Trophoblast cell (in vitro differentiated cells and primary cell): ENCODE results near the gene SLC45A2.
A peak's percentile ranks its signal among the peaks of the same experiment; 100 is the strongest.

Source experiments
- DNase-seq, 2 donors: peaks; one replicate each; pipeline ENCODE4 v3.0.0-alpha.2; 2016
- H2AFZ ChIP-seq: 2 replicates; pipeline ENCODE4 v1.6.1; 2013; ENCODE audit warnings: low read length, moderate library complexity, mild to moderate bottlenecking; ENCODE audit not compliant: insufficient read depth, poor library complexity
- H2AK5ac ChIP-seq: 2 replicates; pipeline ENCODE4 v1.6.1; 2013; ENCODE audit warnings: mild to moderate bottlenecking, low read length
- H2BK120ac ChIP-seq: 2 replicates; pipeline ENCODE4 v1.6.1; 2013; ENCODE audit warnings: low read length, mild to moderate bottlenecking, moderate library complexity; ENCODE audit not compliant: insufficient read depth, poor library complexity
- H2BK12ac ChIP-seq: 2 replicates; pipeline ENCODE4 v1.6.1; 2013; ENCODE audit warnings: mild to moderate bottlenecking, low read length, moderate library complexity
- H2BK5ac ChIP-seq: 2 replicates; pipeline ENCODE4 v1.6.1; 2013; ENCODE audit warnings: low read length, low read depth, moderate library complexity, mild to moderate bottlenecking; ENCODE audit not compliant: poor library complexity
- H3K14ac ChIP-seq: 2 replicates; pipeline ENCODE4 v1.6.1; 2013; ENCODE audit warnings: mild to moderate bottlenecking, low read length
- H3K18ac ChIP-seq: 2 replicates; pipeline ENCODE4 v1.6.1; 2013; ENCODE audit warnings: mild to moderate bottlenecking, low read length
- H3K23ac ChIP-seq: 2 replicates; pipeline ENCODE4 v1.6.1; 2013; ENCODE audit warnings: low read length
- H3K27ac ChIP-seq: 2 replicates; pipeline ENCODE4 v1.5.1; 2013; ENCODE audit warnings: low read depth, mild to moderate bottlenecking, inconsistent platforms, low read length, moderate library complexity
- H3K27me3 ChIP-seq: 2 replicates; pipeline ENCODE4 v1.6.1; 2013; ENCODE audit warnings: inconsistent platforms, mild to moderate bottlenecking, low read length, moderate library complexity; ENCODE audit not compliant: insufficient read depth
- H3K36me3 ChIP-seq, 2 experiments: 1 replicate in 1 of 2; 2 replicates in 1 of 2; pipeline ENCODE4 v1.6.1; 2013; ENCODE audit warnings: low read length in 2 of 2, mild to moderate bottlenecking in 2 of 2, moderate library complexity in 1 of 2; ENCODE audit not compliant: insufficient read depth in 2 of 2, control insufficient read depth in 1 of 2
- H3K4ac ChIP-seq: 2 replicates; pipeline ENCODE4 v1.6.1; 2013; ENCODE audit warnings: low read depth, mild to moderate bottlenecking, low read length, moderate library complexity
- H3K4me1 ChIP-seq, 2 experiments: 1 replicate in 1 of 2; 2 replicates in 1 of 2; pipeline ENCODE4 v1.6.1; 2013; ENCODE audit warnings: low read length in 2 of 2, mild to moderate bottlenecking in 2 of 2, moderate library complexity in 1 of 2; ENCODE audit not compliant: insufficient read depth in 2 of 2, control insufficient read depth in 1 of 2
- H3K4me2 ChIP-seq: 2 replicates; pipeline ENCODE4 v1.6.1; 2013; ENCODE audit warnings: inconsistent platforms, mild to moderate bottlenecking, low read length, moderate library complexity
- H3K4me3 ChIP-seq: 2 replicates; pipeline ENCODE4 v1.5.1; 2013; ENCODE audit warnings: mild to moderate bottlenecking, low read depth, low read length, inconsistent platforms
- H3K79me1 ChIP-seq: one replicate; pipeline ENCODE4 v1.6.1; 2013; ENCODE audit warnings: low read length
- H3K79me2 ChIP-seq: 2 replicates; pipeline ENCODE4 v1.6.1; 2013; ENCODE audit warnings: low read length, mild to moderate bottlenecking; ENCODE audit not compliant: control insufficient read depth, insufficient read depth, poor library complexity
- H3K9ac ChIP-seq: 2 replicates; pipeline ENCODE4 v1.6.1; 2013; ENCODE audit warnings: mild to moderate bottlenecking, low read length
- H3K9me3 ChIP-seq: 2 replicates; pipeline ENCODE4 v1.6.1; 2013; ENCODE audit warnings: low read depth, mild to moderate bottlenecking, control low read depth, inconsistent platforms, low read length; ENCODE audit not compliant: insufficient read depth
- H4K12ac ChIP-seq: 2 replicates; pipeline ENCODE4 v1.6.1; 2013; ENCODE audit warnings: low read depth, mild to moderate bottlenecking, low read length, moderate library complexity
- H4K8ac ChIP-seq: 2 replicates; pipeline ENCODE4 v1.6.1; 2013; ENCODE audit warnings: low read depth, mild to moderate bottlenecking, low read length, moderate library complexity
- H4K91ac ChIP-seq: one replicate; pipeline ENCODE4 v1.6.1; 2013; ENCODE audit warnings: low read depth, mild to moderate bottlenecking, low read length, moderate library complexity
- WGBS: extraction: QIAGEN DNeasy Blood & Tissue Kit; methylation state at CpG from one replicate; pipeline ENCODE4 v1.1.7; 2013; ENCODE audit warnings: missing lambda C conversion rate; ENCODE audit not compliant: insufficient read length, insufficient coverage; ENCODE audit errors: extremely low coverage; 5-methylcytosine and 5-hydroxymethylcytosine counted together

The SLC45A2 gene

GRCh38 chr5:34021334-34021733 is 36.8 kb upstream of the SLC45A2 start:
- no peak overlapping the region for H2AK5ac ChIP-seq
- H3K27ac ChIP-seq = no peak overlapping the region
- H3K4me2 ChIP-seq = no peak overlapping the region
- no peak overlapping the region for H4K12ac ChIP-seq
- H3K4me1 ChIP-seq = peaks cover 2 to 15% of the 10 kb centered on the region in 2 experiments
- no peaks in the 10 kb centered on the region for H3K27me3 ChIP-seq
- peaks cover 2% of the 10 kb centered on the region for H3K79me1 ChIP-seq
- H3K4ac ChIP-seq = no peak overlapping the region
- no peak overlapping the region for H2AFZ ChIP-seq
- no peak overlapping the region for H3K18ac ChIP-seq
- H3K9me3 ChIP-seq = no peaks in the 10 kb centered on the region
- no peaks in the 10 kb centered on the region for H3K36me3 ChIP-seq
- H3K23ac ChIP-seq = no peak overlapping the region
- no peak for DNase-seq
- no peak overlapping the region for H2BK5ac ChIP-seq
- no peak overlapping the region for H3K4me3 ChIP-seq
- H3K14ac ChIP-seq = no peak overlapping the region
- H4K91ac ChIP-seq = no peak overlapping the region
- H2BK12ac ChIP-seq = no peak overlapping the region
- H2BK120ac ChIP-seq = no peak overlapping the region
- H3K9ac ChIP-seq = no peak overlapping the region
- WGBS = no CpG with 5 or more reads among the region's 2 CpGs
- H3K79me2 ChIP-seq = no peaks in the 10 kb centered on the region
- no peak overlapping the region for H4K8ac ChIP-seq

- peaks cover 2% of the 10 kb centered on the region for H3K79me1 ChIP-seq
- no peak overlapping the region for H3K18ac ChIP-seq
- no peaks in the 10 kb centered on the region for H3K36me3 ChIP-seq
- H4K8ac ChIP-seq = no peak overlapping the region
- no peak overlapping the region for H3K4ac ChIP-seq
- H3K23ac ChIP-seq = no peak overlapping the region
- H3K14ac ChIP-seq = no peak overlapping the region
- H2AFZ ChIP-seq = no peak overlapping the region
- no peak overlapping the region for H3K9ac ChIP-seq
- no peak overlapping the region for H3K4me2 ChIP-seq
- no peak overlapping the region for H2BK120ac ChIP-seq
- H2BK5ac ChIP-seq = no peak overlapping the region
- H3K27me3 ChIP-seq = no peaks in the 10 kb centered on the region
- no peaks in the 10 kb centered on the region for H3K79me2 ChIP-seq
- no peak overlapping the region for H3K4me3 ChIP-seq
- WGBS = no CpG with 5 or more reads among the region's 1 CpG
- H3K27ac ChIP-seq = no peak overlapping the region
- peaks cover 2 to 15% of the 10 kb centered on the region in 2 experiments for H3K4me1 ChIP-seq
- no peak overlapping the region for H4K91ac ChIP-seq
- H2AK5ac ChIP-seq = no peak overlapping the region
- H2BK12ac ChIP-seq = no peak overlapping the region
- no peaks in the 10 kb centered on the region for H3K9me3 ChIP-seq
- DNase-seq = peak in 1 of 2 donors; percentile 19
- no peak overlapping the region for H4K12ac ChIP-seq
Observed at GRCh38 chr5:34020726-34021125, 36.2 kb upstream of the SLC45A2 start.

GRCh38 chr5:34017254-34017653 is 32.8 kb upstream of the SLC45A2 start:
- Histone ChIP-seq H3K4me2 (no peak overlapping the region), H2BK5ac (no peak overlapping the region), H3K4me1 (peaks cover 2 to 13% of the 10 kb centered on the region in 2 experiments), H2AFZ (no peak overlapping the region), H3K36me3 (no peaks in the 10 kb centered on the region), H2AK5ac (no peak overlapping the region), H3K79me1 (no peaks in the 10 kb centered on the region), H3K4me3 (no peak overlapping the region), H4K8ac (no peak overlapping the region), H3K23ac (no peak overlapping the region), H3K27ac (no peak overlapping the region), H3K27me3 (no peaks in the 10 kb centered on the region), H3K9ac (no peak overlapping the region), H3K4ac (no peak overlapping the region), H2BK12ac (no peak overlapping the region), H3K14ac (no peak overlapping the region), H2BK120ac (no peak overlapping the region), H3K79me2 (no peaks in the 10 kb centered on the region), H3K9me3 (no peaks in the 10 kb centered on the region), H4K12ac (no peak overlapping the region), H4K91ac (no peak overlapping the region), H3K18ac (no peak overlapping the region)
- no CpG with 5 or more reads among the region's 2 CpGs for WGBS
- no peak for DNase-seq

DNA sequence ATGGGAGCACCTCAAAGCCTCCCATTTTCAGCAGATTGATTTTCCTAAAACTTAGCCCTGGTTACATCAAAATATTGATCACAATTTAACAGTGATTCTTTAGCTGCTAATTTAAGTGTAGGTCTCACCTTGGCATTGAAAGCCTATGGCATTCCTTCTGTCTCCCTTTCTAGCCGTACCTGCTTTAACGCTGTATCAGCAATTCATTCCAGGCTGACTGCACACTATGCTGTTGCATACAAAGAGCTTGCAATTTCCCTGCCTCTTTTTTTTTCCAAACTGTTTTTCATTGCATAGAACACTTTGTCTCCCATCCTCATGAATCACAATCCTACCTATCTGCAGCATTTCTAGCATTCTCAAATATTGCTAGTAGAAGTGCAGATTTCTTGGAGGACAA is 32.3 kb upstream of the SLC45A2 start:
- Histone ChIP-seq H3K27ac (no peak overlapping the region), H2AK5ac (no peak overlapping the region), H3K27me3 (no peaks in the 10 kb centered on the region), H2BK12ac (no peak overlapping the region), H3K4ac (no peak overlapping the region), H3K36me3 (no peaks in the 10 kb centered on the region), H3K23ac (no peak overlapping the region), H3K79me2 (no peaks in the 10 kb centered on the region), H3K4me2 (no peak overlapping the region), H3K79me1 (no peaks in the 10 kb centered on the region), H2BK120ac (no peak overlapping the region), H4K8ac (no peak overlapping the region), H3K4me1 (peaks cover 2 to 11% of the 10 kb centered on the region in 2 experiments), H4K91ac (no peak overlapping the region), H3K18ac (no peak overlapping the region), H2AFZ (no peak overlapping the region), H4K12ac (no peak overlapping the region), H3K4me3 (no peak overlapping the region), H3K9ac (no peak overlapping the region), H3K9me3 (no peaks in the 10 kb centered on the region), H3K14ac (no peak overlapping the region), H2BK5ac (no peak overlapping the region)
- DNase-seq = no peak
- no CpG with 5 or more reads among the region's 2 CpGs for WGBS
